Bronchus fibroblast of lung (primary cell): ENCODE measurements around the gene CCDC6. TPM values are rescaled to one million over a fixed set of nuclear protein-coding genes. Genes with fewer than 3 reads are reported as not detected.

ENCODE experiments used
- total RNA-seq: library from RNA; depleted of rRNA; stranded (reverse); fragments of >200 nt; gene quantifications from 2 replicates; pipeline ENCODE4 v1.2.3, GENCODE V29; 2015

Gene CCDC6
- 18.6 and 22.7 TPM in 2 replicates for total RNA-seq

DNA sequence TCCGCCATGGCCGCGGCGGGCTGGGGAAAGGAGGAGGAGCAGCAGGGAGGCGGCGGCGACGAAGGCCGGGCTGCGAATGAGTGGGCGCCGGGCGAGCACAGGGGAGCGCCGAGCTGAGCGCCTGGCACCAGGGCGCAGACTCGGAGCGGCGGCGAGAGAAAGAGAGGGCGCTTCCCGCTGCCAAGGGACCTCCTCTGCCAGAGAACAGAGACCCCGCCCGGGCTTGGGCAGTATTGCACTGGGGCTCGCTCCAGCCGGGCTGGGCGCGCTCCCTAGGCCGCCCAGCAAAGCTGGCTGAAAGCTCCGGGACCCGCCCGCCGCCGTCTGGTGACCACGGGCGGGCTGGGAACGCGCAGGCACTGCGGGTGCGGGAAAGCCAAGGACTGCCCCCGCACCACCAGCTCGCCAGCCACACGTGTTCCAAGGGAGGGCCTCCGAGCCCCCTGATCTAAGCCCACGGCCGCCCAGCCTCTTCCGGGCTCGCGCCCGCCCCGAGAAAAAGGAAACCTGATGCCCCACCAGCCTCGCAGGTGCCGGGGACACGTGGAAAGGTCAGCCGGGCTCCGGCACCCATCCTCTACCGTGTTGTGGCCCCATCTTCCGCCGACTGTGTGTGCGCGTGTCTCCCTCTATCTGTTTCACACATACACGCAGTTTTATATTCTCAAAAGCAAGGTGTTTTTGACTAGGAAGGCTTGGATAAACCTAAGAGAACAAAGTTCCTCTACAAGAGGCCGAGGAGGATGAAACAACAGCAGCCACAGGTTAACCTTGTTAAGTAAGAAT lies at the start of gene CCDC6:
TSS of gene CCDC6 (minus strand) at position 140 of the 786 bp plus-strand sequence. CDS start at position 8, 132 bp downstream.

DNA sequence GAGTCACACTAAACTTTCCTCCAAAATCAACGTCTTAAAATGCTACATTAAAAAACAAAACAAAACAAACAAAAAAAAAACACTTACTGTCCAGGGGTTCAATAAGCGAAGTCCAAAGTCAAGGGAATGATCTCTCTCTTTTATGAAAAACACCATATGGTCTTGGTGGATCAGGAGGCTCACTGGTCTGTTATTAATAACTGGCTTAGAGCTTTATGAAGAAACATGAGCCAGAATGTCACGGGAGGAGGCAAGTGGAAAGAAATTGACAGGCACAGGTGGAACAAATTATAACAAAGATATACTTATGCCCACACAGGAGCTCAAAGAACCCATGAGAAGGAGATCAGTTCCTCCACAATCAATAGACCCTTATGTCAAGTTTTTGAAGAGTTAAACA lies 153.1 kb downstream of the CCDC6 start, which contains the start of gene MRLN:
TSS of gene MRLN (minus strand) at position 189 of the 400 bp plus-strand sequence.

Other genes starting within 250 kb of the CCDC6 start
- 1.3 and 2.0 TPM in 2 replicates for gene SLC16A9, start 196.7 kb downstream of the CCDC6 start, total RNA-seq
- not detected in 2 replicates for gene MRLN, start 153.1 kb downstream of the CCDC6 start, total RNA-seq